AG04449 (cell line): ENCODE data around the gene ANKS3.

Source experiments
- CTCF ChIA-PET: fragments of 350-600 bp; formaldehyde crosslinking; extraction: SDS; loops from one replicate; lab custom pipeline; 2021; ENCODE audit warnings: antibody characterized with exemption; lab: Yijun Ruan, JAX
- POLR2A ChIA-PET: fragments of 400-600, 350-600 bp; formaldehyde crosslinking; extraction: SDS; loops from one replicate; lab custom pipeline; 2020; ENCODE audit warnings: antibody characterized with exemption, inconsistent platforms; lab: Yijun Ruan, JAX
- DNase-seq: peaks from one replicate; pipeline ENCODE4 v3.0.0-alpha.2; 2010; ENCODE audit warnings: low read depth, low spot score
- H3K4me3 ChIP-seq: 2 replicates; pipeline ENCODE4 v1.5.1; 2011; ENCODE audit warnings: low read depth, mild to moderate bottlenecking, control low read depth, low read length
- TF ChIP-seq, protein P1 (sequence below): IDR thresholded peaks from one replicate; pipeline ENCODE4 v1.5.1; 2011; ENCODE audit warnings: mild to moderate bottlenecking, moderate library complexity, low read length, control low read depth, inconsistent platforms; ENCODE audit not compliant: insufficient read depth; ENCODE audit errors: missing control alignments

Gene ANKS3

GRCh38 chr16:4688674-4689045, 45.4 kb downstream of the ANKS3 start:
- TF ChIP-seq, protein P1, sequence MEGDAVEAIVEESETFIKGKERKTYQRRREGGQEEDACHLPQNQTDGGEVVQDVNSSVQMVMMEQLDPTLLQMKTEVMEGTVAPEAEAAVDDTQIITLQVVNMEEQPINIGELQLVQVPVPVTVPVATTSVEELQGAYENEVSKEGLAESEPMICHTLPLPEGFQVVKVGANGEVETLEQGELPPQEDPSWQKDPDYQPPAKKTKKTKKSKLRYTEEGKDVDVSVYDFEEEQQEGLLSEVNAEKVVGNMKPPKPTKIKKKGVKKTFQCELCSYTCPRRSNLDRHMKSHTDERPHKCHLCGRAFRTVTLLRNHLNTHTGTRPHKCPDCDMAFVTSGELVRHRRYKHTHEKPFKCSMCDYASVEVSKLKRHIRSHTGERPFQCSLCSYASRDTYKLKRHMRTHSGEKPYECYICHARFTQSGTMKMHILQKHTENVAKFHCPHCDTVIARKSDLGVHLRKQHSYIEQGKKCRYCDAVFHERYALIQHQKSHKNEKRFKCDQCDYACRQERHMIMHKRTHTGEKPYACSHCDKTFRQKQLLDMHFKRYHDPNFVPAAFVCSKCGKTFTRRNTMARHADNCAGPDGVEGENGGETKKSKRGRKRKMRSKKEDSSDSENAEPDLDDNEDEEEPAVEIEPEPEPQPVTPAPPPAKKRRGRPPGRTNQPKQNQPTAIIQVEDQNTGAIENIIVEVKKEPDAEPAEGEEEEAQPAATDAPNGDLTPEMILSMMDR, result no peak
- H3K4me3 ChIP-seq, result no peak overlapping the region
- POLR2A ChIA-PET, result no interaction called here
- DNase-seq, result no peak
- CTCF ChIA-PET, result no interaction called here

GRCh38 chr16:4687946-4688673, 46.0 kb downstream of the ANKS3 start:
- ChIA-PET POLR2A (no interaction called here), CTCF (no interaction called here)
- no peak overlapping the region for H3K4me3 ChIP-seq
- DNase-seq, result no peak
- TF ChIP-seq, protein P1, result no peak

- no peak for DNase-seq
- ChIA-PET CTCF (no interaction called here), POLR2A (no interaction called here)
- no peak overlapping the region for H3K4me3 ChIP-seq
- TF ChIP-seq, protein P1, result no peak
Measured at GRCh38 chr16:4687416-4687815, 46.7 kb downstream of the ANKS3 start.

DNA sequence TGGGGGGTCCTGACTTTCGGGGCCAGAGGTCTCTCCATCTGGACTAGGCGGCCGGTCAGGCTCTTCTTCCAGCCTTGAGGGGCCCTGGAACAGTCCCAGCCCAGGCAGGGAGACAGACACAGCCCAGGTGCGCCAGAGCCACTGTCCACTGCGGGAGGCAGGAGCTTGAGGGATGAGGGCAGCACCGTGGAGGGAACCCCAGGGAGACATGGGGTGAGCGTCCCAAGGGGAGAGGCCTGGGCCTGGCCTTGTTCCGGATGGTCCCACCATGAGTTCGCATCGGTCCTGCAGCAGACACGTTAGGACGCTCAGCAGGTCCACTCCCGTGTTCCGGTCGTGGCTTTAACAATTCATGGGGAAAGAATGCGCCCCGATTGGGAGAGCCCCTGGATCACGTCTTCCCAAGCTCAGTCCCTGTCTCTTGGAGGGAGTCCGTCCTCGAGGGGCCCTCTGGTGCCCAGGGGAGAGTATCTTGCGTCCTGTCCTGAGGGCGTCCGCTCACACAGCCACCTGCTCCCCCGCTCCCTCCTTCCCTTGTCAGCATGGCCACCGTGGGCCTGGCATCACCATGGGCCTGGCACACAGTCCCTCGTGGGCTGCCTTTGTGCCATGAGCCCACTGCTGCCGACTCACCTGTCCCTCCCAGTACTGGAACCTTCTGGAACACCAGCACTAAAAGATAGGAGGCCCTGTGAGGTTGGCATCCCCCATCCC, 47.4 kb downstream of the ANKS3 start:
- DNase-seq, result no peak
- POLR2A ChIA-PET, result no interaction called here
- H3K4me3 ChIP-seq, result no peak overlapping the region
- CTCF ChIA-PET, result no interaction called here
- TF ChIP-seq, protein P1, result no peak

DNA sequence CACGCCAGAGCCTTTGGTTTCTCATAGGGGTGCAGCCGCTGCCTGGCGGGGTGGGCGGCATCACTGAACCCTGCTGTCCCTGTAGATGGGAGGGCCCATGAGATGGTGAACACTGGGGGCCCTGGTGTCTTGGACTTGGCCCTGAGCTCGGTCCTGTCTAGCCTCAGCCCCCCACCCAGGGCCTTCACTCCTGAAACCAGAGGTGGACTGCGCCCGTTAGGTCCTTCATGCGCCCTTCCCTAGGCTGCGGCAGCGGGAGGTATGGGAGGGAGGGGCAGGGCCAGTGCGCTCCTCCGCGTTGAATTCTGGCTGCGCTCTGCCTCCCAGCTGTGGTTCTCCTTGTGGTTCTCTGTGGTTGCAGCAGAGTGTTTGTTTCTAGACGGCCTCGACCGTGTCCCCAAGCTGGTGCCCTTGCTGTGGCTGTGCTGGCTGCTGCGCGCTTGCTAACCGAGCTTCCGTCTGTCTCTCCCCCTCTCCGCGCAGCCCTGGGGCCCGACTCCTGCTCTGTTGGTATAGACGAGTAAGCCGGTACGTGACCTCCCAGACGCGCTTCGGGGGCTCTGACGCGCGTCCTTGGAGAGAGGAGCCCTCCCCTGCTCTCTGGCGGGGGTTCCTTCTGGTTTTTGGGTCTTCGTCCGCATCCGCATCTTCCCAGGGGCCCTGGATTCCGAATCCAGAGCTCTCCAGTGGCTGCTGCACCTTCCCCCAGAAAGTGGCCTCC, 48.1 kb downstream of the ANKS3 start:
- DNase-seq, result no peak
- no peak overlapping the region for H3K4me3 ChIP-seq
- TF ChIP-seq, protein P1, result no peak
- ChIA-PET CTCF (interaction anchor here (1.4 kb wide), 1 partner anchor 10 kb away, joined by 3 read pairs; no protein-coding TSS in a partner anchor), POLR2A (no interaction called here)

- CTCF ChIA-PET, result interaction anchor here (1.4 kb wide), 1 partner anchor 11 kb away, joined by 3 read pairs; no protein-coding TSS in a partner anchor
- POLR2A ChIA-PET, result no interaction called here
- no peak for DNase-seq
- H3K4me3 ChIP-seq, result no peak overlapping the region
- TF ChIP-seq, protein P1, result no peak
Measured at GRCh38 chr16:4685292-4685691, 48.8 kb downstream of the ANKS3 start.
